NOMO-1 treated with dmso at 0.1 percent for 144 hours (cell line): Measurements from ENCODE around the gene GABRR2.
A peak's percentile ranks its signal among the peaks of the same experiment; 100 is the strongest.
"Not testable (repeated sequence)": the region's sequence is repeated elsewhere in the genome, so short reads cannot be mapped to it uniquely, and the experiment has no call there.

ENCODE experiments used
- DNase-seq: peaks from one replicate; lab custom pipeline; 2025; ENCODE audit not compliant: unreplicated experiment; lab: John Stamatoyannopoulos, UW

Gene GABRR2

GRCh38 chr6:89260310-89260709 lies 54.8 kb downstream of the GABRR2 start:
- peak; percentile 67 for DNase-seq

GRCh38 chr6:89258912-89259311 lies 56.2 kb downstream of the GABRR2 start:
- DNase-seq: no peak

- no peak for DNase-seq
These were observed 57.3 kb downstream of the GABRR2 start for GRCh38 chr6:89257781-89258180.

- no peak for DNase-seq
These were observed 57.8 kb downstream of the GABRR2 start for GRCh38 chr6:89257346-89257745.

- no peak for DNase-seq
These were observed 59.7 kb downstream of the GABRR2 start for GRCh38 chr6:89255417-89255816.

GRCh38 chr6:89254569-89254968 lies 60.5 kb downstream of the GABRR2 start:
- no peak for DNase-seq

GRCh38 chr6:89252907-89253306 lies 62.2 kb downstream of the GABRR2 start:
- peak; percentile 32 for DNase-seq

GRCh38 chr6:89251976-89252375 lies 63.1 kb downstream of the GABRR2 start:
- DNase-seq: no peak

- no peak for DNase-seq
These were observed 63.9 kb downstream of the GABRR2 start for GRCh38 chr6:89251170-89251569.

GRCh38 chr6:89250239-89250638 lies 64.9 kb downstream of the GABRR2 start:
- DNase-seq: no peak

GRCh38 chr6:89244241-89244985 lies 70.7 kb downstream of the GABRR2 start:
- no peak for DNase-seq

GRCh38 chr6:89243331-89243629 lies 71.8 kb downstream of the GABRR2 start:
- DNase-seq: no peak

GRCh38 chr6:89242574-89243330 lies 72.3 kb downstream of the GABRR2 start:
- no peak for DNase-seq

GRCh38 chr6:89239338-89239737 lies 75.8 kb downstream of the GABRR2 start:
- no peak for DNase-seq

- no peak for DNase-seq
These were observed 77.9 kb downstream of the GABRR2 start for GRCh38 chr6:89237158-89237557.

GRCh38 chr6:89233605-89234004 lies 81.5 kb downstream of the GABRR2 start:
- not testable (repeated sequence) for DNase-seq

- DNase-seq: no peak
These were observed 92.4 kb downstream of the GABRR2 start for GRCh38 chr6:89222712-89223039.

GRCh38 chr6:89221971-89222711 lies 93.0 kb downstream of the GABRR2 start:
- no peak for DNase-seq

- DNase-seq: no peak
These were observed 94.0 kb downstream of the GABRR2 start for GRCh38 chr6:89221129-89221528.

- DNase-seq: peak; percentile 42
These were observed 97.7 kb downstream of the GABRR2 start, which contains the start of gene GABRR1 for GRCh38 chr6:89217299-89217910. Gene GABRR1, minus strand, starts transcription at chr6:89217358. Its CDS starts 36 bp downstream, at chr6:89217322.

- no peak for DNase-seq
These were observed 98.7 kb downstream of the GABRR2 start for GRCh38 chr6:89216411-89216810.

- peak; percentile 31 for DNase-seq
These were observed 99.7 kb downstream of the GABRR2 start for GRCh38 chr6:89215391-89215790.
